Measurements from ENCODE around the gene STMN1. TPM values are rescaled to one million over a fixed set of nuclear protein-coding genes. Genes with fewer than 3 reads are reported as not detected.

The STMN1 gene
- polyA plus RNA-seq, 1 donor from 2014 or later = 1,950 TPM

GRCh38 chr1:25924454-25924853 lies 18.2 kb upstream of the STMN1 start:
- Histone ChIP-seq H3K36me3 (ENCODE audit: insufficient read depth, low read length) (no peaks in the 10 kb centered on the region), H4K20me1 (ENCODE audit: insufficient read depth) (no peaks in the 10 kb centered on the region), H3K9ac (ENCODE audit: low read length) (no peak overlapping the region), H3K27ac (ENCODE audit: low read length) (no peak overlapping the region), H3K4me2 (ENCODE audit: low read length) (no peak overlapping the region), H3K9me2 (ENCODE audit: insufficient read depth, low read length) (no peaks in the 10 kb centered on the region), H3F3A (ENCODE audit: insufficient read depth, low read length, poor library complexity, severe bottlenecking) (peaks cover 11% of the 10 kb centered on the region), H3K27me3 (ENCODE audit: insufficient read depth, low read depth, low read length) (peaks cover 17% of the 10 kb centered on the region), H2AFZ (ENCODE audit: low read depth, low read length) (no peak overlapping the region), H3K79me2 (replicated peaks; ENCODE audit: insufficient read depth, low read length) (no peaks in the 10 kb centered on the region), H3K9me3 (ENCODE audit: low read length) (no peaks in the 10 kb centered on the region), H3K4me3 (ENCODE audit: low read length) (no peak overlapping the region)
- no peak for TF ChIP-seq EZH2 (IDR thresholded peaks at IDR 0.05; ENCODE audit: borderline replicate concordance, insufficient read depth, low read length, poor library complexity, severe bottlenecking)
- TF ChIP-seq RAD21 (conservative IDR thresholded peaks at IDR 0.05) = no peak
- no peak for TF ChIP-seq EP300 (conservative IDR thresholded peaks at IDR 0.05; ENCODE audit: poor library complexity, severe bottlenecking)
- TF ChIP-seq POLR2AphosphoS5 (IDR thresholded peaks at IDR 0.05) = no peak
- TF ChIP-seq TAF1 (IDR thresholded peaks at IDR 0.05; ENCODE audit: low read depth) = no peak
- TF ChIP-seq CTCF (IDR thresholded peaks at IDR 0.05; ENCODE audit: poor library complexity, severe bottlenecking) = no peak
- no peak for TF ChIP-seq MXI1 (conservative IDR thresholded peaks at IDR 0.05; ENCODE audit: poor library complexity, severe bottlenecking)
- TF ChIP-seq SMC3 (conservative IDR thresholded peaks at IDR 0.05; ENCODE audit: poor library complexity) = no peak
- TF ChIP-seq REST (IDR thresholded peaks at IDR 0.05; ENCODE audit: borderline replicate concordance) = no peak

GRCh38 chr1:25922971-25923552 lies 16.8 kb upstream of the STMN1 start:
- peak overlapping the region; percentile 76 for H3K27ac ChIP-seq (ENCODE audit: low read length)
- H3F3A ChIP-seq (ENCODE audit: insufficient read depth, low read length, poor library complexity, severe bottlenecking) = peaks cover 10% of the 10 kb centered on the region
- H3K9me2 ChIP-seq (ENCODE audit: insufficient read depth, low read length) = no peaks in the 10 kb centered on the region
- no peaks in the 10 kb centered on the region for H3K36me3 ChIP-seq (ENCODE audit: insufficient read depth, low read length)
- peak overlapping the region; percentile 69 for H3K9ac ChIP-seq (ENCODE audit: low read length)
- H4K20me1 ChIP-seq (ENCODE audit: insufficient read depth) = no peaks in the 10 kb centered on the region
- H3K27me3 ChIP-seq (ENCODE audit: insufficient read depth, low read depth, low read length) = peaks cover 17% of the 10 kb centered on the region
- peak overlapping the region; percentile 69 for H3K4me3 ChIP-seq (ENCODE audit: low read length)
- TF ChIP-seq EZH2 (IDR thresholded peaks at IDR 0.05; ENCODE audit: borderline replicate concordance, insufficient read depth, low read length, poor library complexity, severe bottlenecking) = no peak
- TF ChIP-seq MXI1 (conservative IDR thresholded peaks at IDR 0.05; ENCODE audit: poor library complexity, severe bottlenecking) = peak; percentile 5
- H3K4me2 ChIP-seq (ENCODE audit: low read length) = peak overlapping the region; percentile 21
- H2AFZ ChIP-seq (ENCODE audit: low read depth, low read length) = peak overlapping the region; percentile 71
- no peaks in the 10 kb centered on the region for H3K79me2 ChIP-seq (replicated peaks; ENCODE audit: insufficient read depth, low read length)
- no peaks in the 10 kb centered on the region for H3K9me3 ChIP-seq (ENCODE audit: low read length)
